HUES64 (cell line): ENCODE results near the gene GPR15LG. TPM values are rescaled to one million over a fixed set of nuclear protein-coding genes. Genes with fewer than 3 reads are reported as not detected.
A peak's percentile ranks its signal among the peaks of the same experiment; 100 is the strongest.
"Not testable (repeated sequence)": the region's sequence is repeated elsewhere in the genome, so short reads cannot be mapped to it uniquely, and the experiment has no call there.

Experiments used
- H3K27ac ChIP-seq: 2 replicates; pipeline ENCODE4 v1.7.0; 2013; ENCODE audit warnings: low read depth, low read length, inconsistent platforms
- H3K27me3 ChIP-seq: 2 replicates; pipeline ENCODE4 v1.6.1; 2013; ENCODE audit warnings: mild to moderate bottlenecking, low read length; ENCODE audit not compliant: insufficient read depth
- H3K36me3 ChIP-seq: 2 replicates; pipeline ENCODE4 v1.6.1; 2013; ENCODE audit warnings: mild to moderate bottlenecking, low read length; ENCODE audit not compliant: insufficient read depth
- H3K4me1 ChIP-seq: 2 replicates; pipeline ENCODE4 v1.6.1; 2013; ENCODE audit warnings: mild to moderate bottlenecking, low read length, moderate library complexity; ENCODE audit not compliant: insufficient read depth
- H3K4me3 ChIP-seq: 2 replicates; pipeline ENCODE4 v1.5.1; 2013; ENCODE audit warnings: mild to moderate bottlenecking, low read length, moderate library complexity
- H3K9ac ChIP-seq: 2 replicates; pipeline ENCODE4 v1.6.1; 2013; ENCODE audit warnings: mild to moderate bottlenecking, low read depth, low read length
- H3K9me3 ChIP-seq: 2 replicates; pipeline ENCODE4 v1.6.1; 2013; ENCODE audit warnings: low read depth, low read length; ENCODE audit not compliant: insufficient read depth
- WGBS: fragments of 150-250, 120-280 bp; methylation state at CpG from one replicate; pipeline ENCODE4 v1.1.7; 2013; ENCODE audit warnings: missing lambda C conversion rate; 5-methylcytosine and 5-hydroxymethylcytosine counted together
- polyA plus RNA-seq, 2 experiments: library from polyadenylated mRNA; stranded (reverse); fragments of 50-300 nt; gene quantifications; one replicate each; pipeline ENCODE4 v1.2.3, GENCODE V29; 2013

Gene GPR15LG
- polyA plus RNA-seq (2013, experiment 1 of 2), result not detected
- not detected for polyA plus RNA-seq (2013, experiment 2 of 2)

- H3K9me3 ChIP-seq, result no peaks in the 10 kb centered on the region
- no peaks in the 10 kb centered on the region for H3K36me3 ChIP-seq
- H3K4me1 ChIP-seq, result no peaks in the 10 kb centered on the region
- no peak within 1 kb of the TSS for H3K9ac ChIP-seq
- H3K4me3 ChIP-seq, result no peak within 1 kb of the TSS
- H3K27me3 ChIP-seq, result no peaks in the 10 kb centered on the region
- H3K27ac ChIP-seq, result no peak within 1 kb of the TSS
- 89% methylated on average over 2 of the region's 2 CpGs for WGBS
Measured at GRCh38 chr10:84173501-84173929, at the start of gene GPR15LG. GPR15LG (plus strand) TSS chr10:84173801; CDS start chr10:84173852, 51 bp downstream.

DNA sequence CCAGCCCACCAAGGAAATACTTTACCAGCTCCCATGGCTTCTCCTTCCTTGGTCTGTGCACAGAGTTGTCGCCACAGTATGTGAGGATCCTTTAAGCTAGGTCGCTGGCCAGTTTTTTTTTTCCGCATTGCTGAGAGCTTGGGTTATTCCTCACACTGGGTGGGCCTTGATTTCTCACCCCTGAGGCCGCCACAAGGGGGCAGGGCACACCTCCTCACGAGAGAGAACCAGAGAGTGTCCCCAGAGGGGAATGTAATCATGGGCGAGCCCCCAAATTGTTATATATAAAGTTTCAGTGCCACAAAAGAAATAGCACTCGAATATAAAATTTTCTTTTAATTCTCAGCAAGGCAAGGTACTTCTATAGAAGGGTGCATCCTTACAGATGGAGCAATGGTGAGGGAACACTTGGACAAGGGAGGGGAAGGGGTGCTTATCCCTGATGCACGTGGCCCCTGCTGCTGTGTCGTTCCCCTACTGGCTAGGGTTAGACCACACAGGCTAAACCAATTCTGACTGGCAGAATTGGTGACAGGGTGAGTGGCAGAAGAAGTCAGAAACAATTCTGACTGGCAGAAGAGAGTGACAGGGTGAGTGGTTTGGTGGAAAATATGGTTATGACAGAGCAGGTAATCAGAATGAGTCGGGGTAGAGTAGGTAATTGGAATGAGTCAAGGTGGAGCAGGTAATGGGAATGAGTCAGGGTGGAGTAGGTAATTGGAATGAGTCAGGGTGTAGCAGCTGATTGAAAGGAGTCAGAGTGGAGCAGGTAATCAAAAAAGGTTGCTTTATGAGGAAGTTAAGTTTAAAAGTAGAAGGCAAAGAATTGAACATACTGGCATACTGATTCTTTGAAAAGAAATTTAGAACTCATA lies 47.5 kb upstream of the GPR15LG start:
- 85% methylated on average over 10 of the region's 10 CpGs for WGBS
- H3K27me3 ChIP-seq, H3K4me1 ChIP-seq, H3K36me3 ChIP-seq, H3K27ac ChIP-seq, H3K9ac ChIP-seq, H3K4me3 ChIP-seq: not testable (repeated sequence)
- H3K9me3 ChIP-seq, result peaks cover 23% of the 10 kb centered on the region

- no peak overlapping the region for H3K27ac ChIP-seq
- WGBS, result 85% methylated on average over 1 of the region's 1 CpG
- no peaks in the 10 kb centered on the region for H3K36me3 ChIP-seq
- H3K9ac ChIP-seq, result no peak overlapping the region
- peaks cover 23% of the 10 kb centered on the region for H3K9me3 ChIP-seq
- H3K27me3 ChIP-seq, result no peaks in the 10 kb centered on the region
- H3K4me3 ChIP-seq, result no peak overlapping the region
- H3K4me1 ChIP-seq, result no peaks in the 10 kb centered on the region
Measured at GRCh38 chr10:84126785-84127167, 46.8 kb upstream of the GPR15LG start.

- no peak overlapping the region for H3K27ac ChIP-seq
- H3K36me3 ChIP-seq, result no peaks in the 10 kb centered on the region
- no peaks in the 10 kb centered on the region for H3K9me3 ChIP-seq
- no peaks in the 10 kb centered on the region for H3K27me3 ChIP-seq
- no peak overlapping the region for H3K4me3 ChIP-seq
- 73% methylated on average over 2 of the region's 2 CpGs for WGBS
- no peak overlapping the region for H3K9ac ChIP-seq
- H3K4me1 ChIP-seq, result peaks cover 13% of the 10 kb centered on the region
Measured at GRCh38 chr10:84135836-84136235, 37.8 kb upstream of the GPR15LG start.

GRCh38 chr10:84137811-84138210 lies 35.8 kb upstream of the GPR15LG start:
- 90% methylated on average over 2 of the region's 2 CpGs for WGBS
- no peak overlapping the region for H3K4me3 ChIP-seq
- H3K36me3 ChIP-seq, result peaks cover 15% of the 10 kb centered on the region
- no peaks in the 10 kb centered on the region for H3K9me3 ChIP-seq
- H3K27ac ChIP-seq, result no peak overlapping the region
- no peaks in the 10 kb centered on the region for H3K27me3 ChIP-seq
- peaks cover 13% of the 10 kb centered on the region for H3K4me1 ChIP-seq
- no peak overlapping the region for H3K9ac ChIP-seq

GRCh38 chr10:84138478-84139125 lies 35.0 kb upstream of the GPR15LG start:
- Histone ChIP-seq H3K9me3 (no peaks in the 10 kb centered on the region), H3K36me3 (peaks cover 23% of the 10 kb centered on the region), H3K9ac (peak overlapping the region; percentile 74), H3K4me3 (peak overlapping the region; percentile 93), H3K27me3 (no peaks in the 10 kb centered on the region), H3K4me1 (peaks cover 13% of the 10 kb centered on the region), H3K27ac (no peak overlapping the region; the same call in 1 of the 2 replicates)
- 90% methylated on average over 20 of the region's 20 CpGs for WGBS

- 2% methylated on average over 61 of the region's 61 CpGs for whole genome bisulfite sequencing
Measured at GRCh38 chr10:84139126-84140035, 34.2 kb upstream of the GPR15LG start, which contains the start of gene GHITM. GHITM (plus strand) TSS chr10:84139509; CDS start chr10:84141501, 1,992 bp downstream.

DNA sequence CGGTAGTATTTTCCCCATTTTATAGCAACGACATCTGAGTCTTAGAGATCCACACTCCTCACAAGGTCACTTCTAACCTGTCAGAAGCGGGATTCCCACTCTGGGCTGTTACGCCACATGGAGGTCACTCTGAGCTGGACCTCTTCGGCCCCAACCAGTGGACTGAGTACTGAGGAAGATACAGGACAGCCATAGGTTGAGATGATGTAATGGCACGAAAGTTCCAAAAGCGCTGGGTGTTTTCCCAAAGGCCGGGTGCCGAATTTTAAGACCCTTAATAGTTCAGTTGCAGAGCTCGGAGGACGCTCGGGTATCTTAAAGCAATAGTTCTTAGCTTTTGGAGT lies 33.6 kb upstream of the GPR15LG start:
- H3K27me3 ChIP-seq, result no peaks in the 10 kb centered on the region
- H3K36me3 ChIP-seq, result peaks cover 37% of the 10 kb centered on the region
- 7% methylated on average over 12 of the region's 12 CpGs for WGBS
- peak overlapping the region; percentile 89 for H3K27ac ChIP-seq
- peak overlapping the region; percentile 93 for H3K4me3 ChIP-seq
- H3K9ac ChIP-seq, result peak overlapping the region; percentile 81
- H3K9me3 ChIP-seq, result no peaks in the 10 kb centered on the region
- H3K4me1 ChIP-seq, result peaks cover 13% of the 10 kb centered on the region

More at GRCh38 chr10:84139126-84140035, 34.2 kb upstream of the GPR15LG start, which contains the start of gene GHITM:
- Histone ChIP-seq H3K27me3 (no peaks in the 10 kb centered on the region), H3K9me3 (no peaks in the 10 kb centered on the region), H3K36me3 (peaks cover 31% of the 10 kb centered on the region), H3K9ac (peak within 1 kb of the TSS; percentile 81), H3K27ac (peak within 1 kb of the TSS; percentile 89), H3K4me1 (peaks cover 13% of the 10 kb centered on the region), H3K4me3 (peak within 1 kb of the TSS; percentile 93)

GRCh38 chr10:84147347-84147746 lies 26.3 kb upstream of the GPR15LG start:
- Histone ChIP-seq H3K9ac (no peak overlapping the region), H3K9me3 (no peaks in the 10 kb centered on the region), H3K4me3 (no peak overlapping the region), H3K36me3 (peaks cover 95% of the 10 kb centered on the region), H3K27me3 (no peaks in the 10 kb centered on the region), H3K4me1 (no peaks in the 10 kb centered on the region), H3K27ac (no peak overlapping the region)

- H3K4me1 ChIP-seq, H3K27ac ChIP-seq, H3K9ac ChIP-seq, H3K9me3 ChIP-seq, H3K27me3 ChIP-seq, H3K4me3 ChIP-seq: not testable (repeated sequence)
- peaks cover 95% of the 10 kb centered on the region for H3K36me3 ChIP-seq
- WGBS, result 73% methylated on average over 8 of the region's 9 CpGs
Measured at GRCh38 chr10:84148006-84148597, 25.5 kb upstream of the GPR15LG start.
